K562 (cell line): Measurements from ENCODE around the gene DENND6A. TPM values are rescaled to one million over a fixed set of nuclear protein-coding genes. Genes with fewer than 3 reads are reported as not detected.
A peak's percentile ranks its signal among the peaks of the same experiment; 100 is the strongest.

Experiments used
- C11orf30 ChIP-seq: fragments of 450-650 bp; IDR thresholded peaks from 2 replicates; pipeline ENCODE4 v1.6.1; 2016; ENCODE audit warnings: low read depth, mild to moderate bottlenecking
- CBX1 ChIP-seq: sonication (generic); IDR thresholded peaks from 2 replicates; pipeline ENCODE4 v1.6.1; 2016; ENCODE audit warnings: antibody characterized with exemption, low read depth, mild to moderate bottlenecking
- CHAMP1 ChIP-seq: fragments of 450-650 bp; IDR thresholded peaks from 2 replicates; pipeline ENCODE4 v1.6.1; 2016; ENCODE audit warnings: mild to moderate bottlenecking
- FOXK2 ChIP-seq, 2 experiments: fragments of 450-650 bp; IDR thresholded peaks in 1 of 2; conservative IDR thresholded peaks in 1 of 2; 2 replicates each; pipeline ENCODE4 v1.6.1; 2016; ENCODE audit warnings: low read depth in 2 of 2, mild to moderate bottlenecking in 1 of 2
- MXI1 ChIP-seq: IDR thresholded peaks from 2 replicates; pipeline ENCODE4 v1.6.1; 2011; ENCODE audit warnings: low read depth, mild to moderate bottlenecking, improper control_type of control experiment, low read length
- NR2C1 ChIP-seq, 2 experiments: fragments of 450-650 bp; IDR thresholded peaks; 2 replicates each; pipeline ENCODE4 v1.6.1; 2017; ENCODE audit warnings: mild to moderate bottlenecking in 2 of 2, antibody characterized with exemption in 1 of 2, inconsistent platforms in 1 of 2, missing compliant biosample characterization in 1 of 2, missing genetic modification characterization in 1 of 2
- PHF8 ChIP-seq: fragments of 200-600 bp; sonication (generic); IDR thresholded peaks from 2 replicates; pipeline ENCODE4 v1.6.1; 2012; ENCODE audit warnings: mixed run types, mild to moderate bottlenecking, inconsistent platforms, low read length, moderate library complexity, borderline replicate concordance
- RB1 ChIP-seq: fragments of 450-650 bp; IDR thresholded peaks from 2 replicates; pipeline ENCODE4 v1.6.1; 2017; ENCODE audit warnings: low read depth, mild to moderate bottlenecking
- RBBP5 ChIP-seq: fragments of 200-600 bp; sonication (generic); IDR thresholded peaks from 2 replicates; pipeline ENCODE4 v1.6.1; 2012; ENCODE audit warnings: borderline replicate concordance, mild to moderate bottlenecking, low read length, control low read depth, inconsistent platforms; ENCODE audit not compliant: insufficient read depth, poor library complexity, severe bottlenecking
- SRF ChIP-seq, 2 experiments: fragments of 250-450, 450-650 bp in 1 of 2; sonication (Bioruptor Pico) in 1 of 2; sonication (generic) in 1 of 2; formaldehyde crosslinking; IDR thresholded peaks; 2 replicates each; pipeline versions ENCODE4 v1.5.0 to v1.5.1; 2020 to 2022; ENCODE audit warnings: mild to moderate bottlenecking in 1 of 2, missing genetic modification reagents in 1 of 2
- SUPT5H ChIP-seq: fragments of 450-650 bp; IDR thresholded peaks from 2 replicates; pipeline ENCODE4 v1.6.1; 2016
- TAF9B ChIP-seq: fragments of 450-650 bp; IDR thresholded peaks from 2 replicates; pipeline ENCODE4 v1.6.1; 2018; ENCODE audit warnings: mild to moderate bottlenecking; ENCODE audit not compliant: partially characterized antibody
- TCFL5 ChIP-seq: fragments of 250-450 bp; sonication (Bioruptor Pico); conservative IDR thresholded peaks from 2 replicates; pipeline ENCODE4 v1.6.1; 2021; ENCODE audit warnings: mild to moderate bottlenecking, moderate library complexity, matching md5 sums
- TRIM24 ChIP-seq, 2 experiments: fragments of 450-650 bp; IDR thresholded peaks; 2 replicates each; pipeline ENCODE4 v1.6.1; 2016
- ZMIZ1 ChIP-seq, 2 experiments: fragments of 150-350 bp in 1 of 2; IDR thresholded peaks; 2 replicates each; pipeline ENCODE4 v1.6.1; 2012 to 2016; ENCODE audit warnings: low read depth in 2 of 2, low read length in 2 of 2, mild to moderate bottlenecking in 1 of 2, moderate library complexity in 1 of 2
- ZNF311 ChIP-seq: fragments of 250-450 bp; sonication (Bioruptor Pico); IDR thresholded peaks from 2 replicates; pipeline ENCODE4 v1.4.0; 2020; ENCODE audit warnings: mild to moderate bottlenecking, moderate library complexity
- ZNF395 ChIP-seq: fragments of 200-800 bp; sonication (Bioruptor generic); IDR thresholded peaks from 2 replicates; pipeline ENCODE4 v1.6.1; 2017; ENCODE audit warnings: missing genetic modification characterization, missing compliant biosample characterization
- ZNF431 ChIP-seq: sonication (generic); formaldehyde crosslinking; IDR thresholded peaks from 2 replicates; pipeline ENCODE4 v1.8.0; 2022; ENCODE audit warnings: mild to moderate bottlenecking, missing genetic modification reagents
- ZNF586 ChIP-seq: fragments of 450-650 bp; formaldehyde crosslinking; conservative IDR thresholded peaks from 2 replicates; pipeline ENCODE4 v1.4.0; 2020; ENCODE audit warnings: mild to moderate bottlenecking, moderate library complexity
- ZNF76 ChIP-seq: fragments of 250-450 bp; sonication (Bioruptor Pico); IDR thresholded peaks from 2 replicates; pipeline ENCODE4 v1.4.0; 2020; ENCODE audit warnings: mild to moderate bottlenecking, moderate library complexity, borderline replicate concordance
- ZNF77 ChIP-seq: fragments of 250-450 bp; sonication (Bioruptor Pico); IDR thresholded peaks from 2 replicates; pipeline ENCODE4 v1.5.0; 2020
- polyA plus RNA-seq, 8 experiments: library from polyadenylated mRNA; depleted of rRNA in 4 of 8; stranded (reverse) in 5 of 8; unstranded in 3 of 8; fragments of >200 nt; fragmentation: Nextera tagmentation in 2 of 8; fragmentation: Illumina TruSeq in 1 of 8; extraction: Ambion mirVana in 2 of 8; extraction: Trizol in 1 of 8; gene quantifications; 2 replicates each; pipeline versions ENCODE4 v1.2.1 to v1.2.3, GENCODE V29; 2011 to 2014; ENCODE audit warnings: inconsistent platforms in 1 of 8, missing spikeins in 1 of 8
- total RNA-seq, 7 experiments: library from RNA; depleted of rRNA in 6 of 7; stranded (reverse); fragments of >200 nt in 6 of 7; fragmentation: Illumina TruSeq in 2 of 7; extraction: Trizol in 2 of 7; gene quantifications; 2 replicates each; pipeline versions ENCODE4 v1.2.1 to v1.2.3, GENCODE V29; 2011 to 2021; ENCODE audit warnings: low replicate concordance in 1 of 7

The DENND6A gene
- total and polyA plus RNA-seq, 9 of the 15 experiments (the other 6 are each of a cell fraction or from before 2014, with no cell fraction given) = 1.5 to 12.7 (median 7.1) TPM

GRCh38 chr3:57692396-57693147 is at the start of gene DENND6A (continued):
- no peak for TF ChIP-seq CHAMP1
- no peak for TF ChIP-seq NR2C1 (IDR thresholded peaks at IDR 0.05)
- TF ChIP-seq NR2C1 (tag; IDR thresholded peaks at IDR 0.05) = no peak
- TF ChIP-seq MXI1 = no peak
- no peak for TF ChIP-seq ZNF395 (CRISPR knock-in tag)
- TF ChIP-seq SUPT5H = peak; percentile 84
- no peak for TF ChIP-seq ZNF311 (CRISPR knock-in tag)
- no peak for TF ChIP-seq ZNF76 (CRISPR knock-in tag)
- peak; percentile 51; the same call in 1 of the 2 replicates for TF ChIP-seq ZNF431 (CRISPR knock-in tag)
- TF ChIP-seq RB1 = peak; percentile 76
- TF ChIP-seq C11orf30 = no peak
- TF ChIP-seq TCFL5 = no peak
- peak; percentile 95 for TF ChIP-seq PHF8
- TF ChIP-seq ZNF77 = no peak
- no peak for TF ChIP-seq SRF (CRISPR knock-in tag; IDR thresholded peaks at IDR 0.05)
- no peak for TF ChIP-seq ZNF586
- peak; percentile 18; the same call in 1 of the 2 replicates for TF ChIP-seq CBX1
- TF ChIP-seq RBBP5 = peak; percentile 85
- no peak for TF ChIP-seq TRIM24 (IDR thresholded peaks at IDR 0.05)
- TF ChIP-seq TAF9B = no peak
- no peak for TF ChIP-seq FOXK2 (conservative IDR thresholded peaks at IDR 0.05 in 1 of 2, IDR thresholded peaks at IDR 0.05 in 1 of 2; ENCODE audit: low read depth in 2 of 2)
- TF ChIP-seq ZMIZ1 (IDR thresholded peaks at IDR 0.05; ENCODE audit: low read depth in 2 of 2, low read length in 2 of 2) = 0 out of 4 replicates have a peak, but pooled peaks of 1 of the 2 experiments have one; percentile 39
